Activated CD4-positive, alpha-beta memory T cell treated with anti-CD3 and anti-CD28 coated beads for 36 hours (primary cell): Measurements from ENCODE around the gene RNF167. TPM values are rescaled to one million over a fixed set of nuclear protein-coding genes. Genes with fewer than 3 reads are reported as not detected.

Experiments
- CTCF ChIA-PET: fragments of 350-600 bp; sonication (Branson Sonifier 250); formaldehyde crosslinking; loops from one replicate; lab custom pipeline; 2021; ENCODE audit warnings: antibody characterized with exemption, inconsistent platforms; lab: Charles Lee
- POLR2A ChIA-PET: fragments of 350-600 bp; sonication (Branson Sonifier 250); formaldehyde crosslinking; loops from one replicate; lab custom pipeline; 2021; ENCODE audit warnings: antibody characterized with exemption; lab: Charles Lee
- DNase-seq: peaks from one replicate; pipeline ENCODE4 v3.0.0-alpha.2; 2020
- H3K27ac Mint-ChIP-seq: one replicate; pipeline ENCODE4 v1.8.0; 2021; ENCODE audit warnings: mixed read lengths
- H3K27me3 Mint-ChIP-seq: one replicate; pipeline ENCODE4 v1.8.0; 2021; ENCODE audit warnings: mixed read lengths
- H3K36me3 Mint-ChIP-seq: one replicate; pipeline ENCODE4 v1.8.0; 2021; ENCODE audit warnings: mixed read lengths
- H3K4me1 Mint-ChIP-seq: one replicate; pipeline ENCODE4 v1.8.0; 2021; ENCODE audit warnings: low read depth, mixed read lengths
- H3K4me3 Mint-ChIP-seq: one replicate; pipeline ENCODE4 v1.8.0; 2021; ENCODE audit warnings: mild to moderate bottlenecking, mixed read lengths
- H3K9me3 Mint-ChIP-seq: one replicate; pipeline ENCODE4 v1.8.0; 2021; ENCODE audit warnings: mixed read lengths
- intact Hi-C: fragments of 100-400 bp; cut with micrococcal nuclease; formaldehyde crosslinking; loops from one replicate; pipeline ENCODE4 v1.15.1; 2023
- total RNA-seq, 2 experiments: library from RNA; stranded (reverse); gene quantifications; one replicate each; pipeline ENCODE4 v1.2.3, GENCODE V29; 2021

RNF167 gene
- total RNA-seq, 2 experiments from 2014 or later: 130 to 157 TPM

GRCh38 chr17:4897785-4898184 lies 42.3 kb upstream of the RNF167 start:
- Mint-ChIP-seq H3K27ac (no peak overlapping the region), H3K36me3 (peaks cover 14% of the 10 kb centered on the region), H3K4me1 (peaks cover 27% of the 10 kb centered on the region), H3K27me3 (peaks cover 1% of the 10 kb centered on the region), H3K4me3 (no peak overlapping the region), H3K9me3 (no peaks in the 10 kb centered on the region)
- ChIA-PET POLR2A (no interaction called here), CTCF (interaction anchor here (1.0 to 1.4 kb wide), 2 partner anchors 10 to 108 kb away, joined by 3 to 4 read pairs; no protein-coding TSS in a partner anchor)
- intact Hi-C loops: no loop called here
- DNase-seq: no peak

DNA sequence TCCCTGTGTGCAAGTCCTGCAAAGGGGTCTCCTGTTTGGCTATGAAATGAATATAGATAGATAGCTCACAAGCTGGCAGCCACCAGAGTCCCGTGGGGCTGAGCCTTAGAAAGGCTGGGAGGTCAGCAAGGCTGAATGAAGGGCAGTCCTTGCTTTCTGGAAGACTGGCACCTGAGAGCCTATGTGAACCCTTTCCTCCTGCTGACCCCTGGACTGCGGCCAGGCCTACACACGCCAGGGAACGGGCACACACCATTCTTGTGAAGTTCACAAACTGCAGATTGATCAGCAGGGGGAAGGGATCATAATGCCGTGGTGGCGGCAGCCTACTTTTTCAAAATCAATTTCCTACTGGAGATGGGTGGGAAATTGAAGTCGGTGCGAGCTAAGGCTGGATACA lies 41.7 kb upstream of the RNF167 start:
- peaks cover 32% of the 10 kb centered on the region for H3K4me1 Mint-ChIP-seq
- H3K27me3 Mint-ChIP-seq: peaks cover 1% of the 10 kb centered on the region
- ChIA-PET CTCF (interaction anchor here (1.0 to 1.4 kb wide), 3 partner anchors 11 to 109 kb away, joined by 3 to 5 read pairs (median 4); partner anchors contain the start of genes RNF167 and SLC25A11), POLR2A (interaction anchor here (3.5 kb wide), 1 partner anchor 41 kb away, joined by 15 read pairs; the partner anchor contains the start of genes RNF167 and SLC25A11)
- H3K36me3 Mint-ChIP-seq: peaks cover 14% of the 10 kb centered on the region
- intact Hi-C loops: no loop called here
- H3K4me3 Mint-ChIP-seq: peak overlapping the region; percentile 54
- no peaks in the 10 kb centered on the region for H3K9me3 Mint-ChIP-seq
- DNase-seq: no peak
- no peak overlapping the region for H3K27ac Mint-ChIP-seq

- peaks cover 14% of the 10 kb centered on the region for H3K36me3 Mint-ChIP-seq
- no peaks in the 10 kb centered on the region for H3K9me3 Mint-ChIP-seq
- DNase-seq: no peak
- no peak overlapping the region for H3K27ac Mint-ChIP-seq
- peaks cover 1% of the 10 kb centered on the region for H3K27me3 Mint-ChIP-seq
- ChIA-PET POLR2A (interaction anchor here (0.8 to 3.5 kb wide), 7 partner anchors 41 to 252 kb away, joined by 3 to 15 read pairs (median 3); partner anchors contain the start of genes GLTPD2, PFN1, RNF167 and SLC25A11), CTCF (interaction anchor here (0.6 to 2.1 kb wide), 6 partner anchors 11 to 137 kb away, joined by 4 to 11 read pairs (median 6); partner anchors contain the start of genes RNF167 and SLC25A11)
- H3K4me3 Mint-ChIP-seq: peak overlapping the region; percentile 54
- intact Hi-C loops: no loop called here
- H3K4me1 Mint-ChIP-seq: peaks cover 36% of the 10 kb centered on the region
These were observed 41.1 kb upstream of the RNF167 start for GRCh38 chr17:4898927-4899326.

GRCh38 chr17:4899341-4900230 lies 40.5 kb upstream of the RNF167 start, which contains the start of gene C17orf107:
C17orf107 (plus strand) TSS chr17:4899536; CDS start chr17:4899763, 227 bp downstream.
- Mint-ChIP-seq H3K4me1 (peaks cover 36% of the 10 kb centered on the region), H3K27me3 (peaks cover 1% of the 10 kb centered on the region), H3K4me3 (peak within 1 kb of the TSS; percentile 88), H3K27ac (peak within 1 kb of the TSS; percentile 77), H3K36me3 (peaks cover 14% of the 10 kb centered on the region), H3K9me3 (no peaks in the 10 kb centered on the region)
- ChIA-PET POLR2A (interaction anchor here (0.6 to 3.5 kb wide), 12 partner anchors 40 to 253 kb away, joined by 3 to 15 read pairs (median 3); partner anchors contain the start of genes GLTPD2, MED11, PFN1 and RNF167), CTCF (interaction anchor here (0.6 to 2.1 kb wide), 9 partner anchors 10 to 198 kb away, joined by 3 to 11 read pairs (median 5); partner anchors contain the start of genes ARRB2, CAMTA2, RNF167 and SLC25A11)
- intact Hi-C loops: loop anchor here (5.0 kb wide), 1 partner anchor 107 kb away; no protein-coding TSS in a partner anchor
- peak; percentile 98 for DNase-seq

DNA sequence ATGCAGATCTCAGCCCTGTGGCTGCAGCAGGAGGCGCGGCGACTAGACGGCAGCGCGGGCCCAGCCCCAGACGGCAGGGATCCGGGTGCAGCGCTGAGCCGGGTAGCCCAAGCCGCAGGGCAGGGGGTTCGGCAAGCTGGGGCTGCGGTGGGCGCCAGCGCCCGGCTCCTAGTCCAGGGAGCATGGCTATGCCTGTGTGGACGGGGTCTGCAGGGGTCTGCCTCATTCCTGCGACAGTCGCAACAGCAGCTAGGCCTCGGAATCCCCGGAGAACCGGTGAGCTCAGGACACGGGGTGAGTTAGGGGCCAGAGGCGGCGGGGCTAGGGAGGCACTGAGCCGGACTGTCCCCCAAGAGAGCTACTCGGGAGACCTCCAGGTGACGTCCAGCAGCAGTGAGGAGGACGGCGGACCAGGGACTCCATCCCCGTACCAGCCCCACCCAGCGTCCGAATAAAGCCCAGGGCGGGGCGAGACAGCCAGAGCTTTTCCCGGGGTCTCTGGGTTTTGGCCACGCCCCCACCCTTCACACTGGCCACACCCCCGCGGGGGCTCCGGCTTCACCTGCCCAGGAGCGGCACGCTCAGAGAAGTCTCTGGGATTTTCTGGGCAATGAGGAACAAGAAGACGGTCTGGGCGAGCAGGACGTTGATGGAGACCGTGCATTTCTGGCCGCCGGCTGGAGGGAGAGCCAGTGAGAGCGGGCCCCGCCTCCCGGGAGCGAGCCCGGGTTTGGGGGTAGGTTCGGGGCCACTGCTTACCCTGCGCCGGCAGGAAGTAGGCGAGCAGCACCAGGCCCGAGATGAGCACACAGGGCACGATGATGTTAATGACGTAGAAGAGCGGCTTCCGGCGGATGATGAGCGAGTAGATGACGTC lies 39.6 kb upstream of the RNF167 start:
- ChIA-PET POLR2A (interaction anchor here (0.7 to 3.5 kb wide), 7 partner anchors 39 to 191 kb away, joined by 3 to 15 read pairs (median 4); partner anchors contain the start of genes GLTPD2, MED11, PFN1 and RNF167), CTCF (interaction anchor here (1.1 to 2.1 kb wide), 7 partner anchors 9 to 198 kb away, joined by 3 to 11 read pairs (median 6); partner anchors contain the start of genes ARRB2 and CAMTA2)
- peaks cover 10% of the 10 kb centered on the region for H3K36me3 Mint-ChIP-seq
- H3K4me1 Mint-ChIP-seq: peaks cover 36% of the 10 kb centered on the region
- peak overlapping the region; percentile 23 for H3K27ac Mint-ChIP-seq
- H3K4me3 Mint-ChIP-seq: peak overlapping the region; percentile 88
- no peaks in the 10 kb centered on the region for H3K9me3 Mint-ChIP-seq
- peaks cover 1% of the 10 kb centered on the region for H3K27me3 Mint-ChIP-seq
- intact Hi-C loops: loop anchor here (5.0 kb wide), 1 partner anchor 108 kb away; no protein-coding TSS in a partner anchor
- peak; percentile 71 for DNase-seq

DNA sequence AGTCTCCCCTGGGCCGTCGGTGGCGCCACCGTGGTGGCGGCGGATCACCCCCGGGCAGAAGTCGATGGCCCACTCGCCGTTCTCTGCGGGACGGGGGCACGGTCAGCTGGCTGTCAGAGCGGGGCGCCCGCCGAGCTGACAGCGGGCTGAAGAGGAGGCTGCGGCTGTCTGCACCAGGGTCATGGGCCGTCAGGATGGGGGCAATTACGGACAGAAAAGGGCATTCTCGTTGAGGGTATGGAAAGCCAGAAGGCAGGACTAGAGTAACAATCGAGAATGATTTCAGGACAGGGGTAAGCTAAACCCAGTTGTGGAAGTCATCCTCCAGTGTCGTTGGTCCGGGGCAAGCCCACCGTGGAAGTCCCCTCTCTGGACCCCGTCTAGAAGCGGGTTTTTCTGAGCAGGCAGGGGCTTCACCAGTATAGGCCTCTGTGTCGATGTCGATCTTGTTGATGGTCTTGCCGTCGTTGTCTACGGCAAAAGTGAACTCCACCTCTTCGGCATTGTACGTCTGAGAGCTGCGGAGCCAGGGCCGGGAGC lies 38.9 kb upstream of the RNF167 start:
- Mint-ChIP-seq H3K9me3 (no peaks in the 10 kb centered on the region), H3K36me3 (peaks cover 4% of the 10 kb centered on the region), H3K27ac (no peak overlapping the region), H3K4me1 (peaks cover 36% of the 10 kb centered on the region), H3K4me3 (peak overlapping the region; percentile 88), H3K27me3 (peaks cover 1% of the 10 kb centered on the region)
- intact Hi-C loops: loop anchor here (5.0 kb wide), 1 partner anchor 109 kb away; no protein-coding TSS in a partner anchor
- DNase-seq: no peak
- ChIA-PET POLR2A (interaction anchor here (1.0 to 3.5 kb wide), 3 partner anchors 39 to 111 kb away, joined by 3 to 15 read pairs (median 13); partner anchors contain the start of genes PFN1, RNF167 and SLC25A11), CTCF (interaction anchor here (0.6 to 2.1 kb wide), 5 partner anchors 33 to 118 kb away, joined by 3 to 10 read pairs (median 4); partner anchors contain the start of genes GLTPD2 and SPAG7)

- ChIA-PET POLR2A (interaction anchor here (1.0 to 3.5 kb wide), 3 partner anchors 38 to 111 kb away, joined by 3 to 15 read pairs (median 13); partner anchors contain the start of genes PFN1, RNF167 and SLC25A11), CTCF (interaction anchor here (0.6 to 2.1 kb wide), 7 partner anchors 23 to 161 kb away, joined by 3 to 8 read pairs (median 4); partner anchors contain the start of genes GLTPD2 and SPAG7)
- intact Hi-C loops: loop anchor here (2.0 to 5.0 kb wide), 2 partner anchors 39 to 109 kb away; partner anchors contain the start of genes RNF167 and SLC25A11
- no peak overlapping the region for H3K4me3 Mint-ChIP-seq
- H3K9me3 Mint-ChIP-seq: no peaks in the 10 kb centered on the region
- no peak overlapping the region for H3K27ac Mint-ChIP-seq
- peaks cover 4% of the 10 kb centered on the region for H3K36me3 Mint-ChIP-seq
- no peak for DNase-seq
- peaks cover 36% of the 10 kb centered on the region for H3K4me1 Mint-ChIP-seq
- peaks cover 1% of the 10 kb centered on the region for H3K27me3 Mint-ChIP-seq
These were observed 38.3 kb upstream of the RNF167 start for GRCh38 chr17:4901648-4902344.

- Mint-ChIP-seq H3K36me3 (no peaks in the 10 kb centered on the region), H3K27ac (no peak overlapping the region), H3K27me3 (peaks cover 1% of the 10 kb centered on the region), H3K9me3 (no peaks in the 10 kb centered on the region), H3K4me1 (peaks cover 36% of the 10 kb centered on the region), H3K4me3 (no peak overlapping the region)
- ChIA-PET POLR2A (interaction anchor here (1.1 kb wide), 1 partner anchor 67 kb away, joined by 3 read pairs; no protein-coding TSS in a partner anchor), CTCF (interaction anchor here (0.8 to 2.1 kb wide), 15 partner anchors 10 to 687 kb away, joined by 3 to 10 read pairs (median 4); partner anchors contain the start of genes GLTPD2, RNF167, SLC25A11 and SPAG7)
- intact Hi-C loops: loop anchor here (2.0 to 5.0 kb wide), 2 partner anchors 38 to 110 kb away; partner anchors contain the start of genes RNF167 and SLC25A11
- no peak for DNase-seq
These were observed 37.5 kb upstream of the RNF167 start for GRCh38 chr17:4902540-4902939.

GRCh38 chr17:4903051-4903818 lies 36.8 kb upstream of the RNF167 start, which contains the start of gene CHRNE:
CHRNE (minus strand) TSS chr17:4903098; CDS start chr17:4903063, 35 bp downstream.
- H3K27ac Mint-ChIP-seq: peak within 1 kb of the TSS; percentile 39
- H3K4me1 Mint-ChIP-seq: peaks cover 36% of the 10 kb centered on the region
- POLR2A ChIA-PET: interaction anchor here (0.9 to 1.1 kb wide), 2 partner anchors 66 to 114 kb away, joined by 3 to 4 read pairs; partner anchors contain the start of gene GLTPD2

More at GRCh38 chr17:4903051-4903818, 36.8 kb upstream of the RNF167 start, which contains the start of gene CHRNE:
- Mint-ChIP-seq H3K36me3 (no peaks in the 10 kb centered on the region), H3K27me3 (peaks cover 1% of the 10 kb centered on the region), H3K4me3 (peak within 1 kb of the TSS; percentile 8), H3K9me3 (no peaks in the 10 kb centered on the region)
- CTCF ChIA-PET: interaction anchor here (0.6 to 2.1 kb wide), 28 partner anchors 9 to 688 kb away, joined by 3 to 10 read pairs (median 3); partner anchors contain the start of genes GP1BA, PLD2, RNF167 and SLC25A11
- peak; percentile 84 for DNase-seq
- intact Hi-C loops: loop anchor here (2.0 to 5.0 kb wide), 2 partner anchors 38 to 111 kb away; partner anchors contain the start of genes RNF167 and SLC25A11
